OCI-LY3 (cell line): ENCODE data around the gene RBM28.

Experiments
- EZH2phosphoT487 ChIP-seq: fragments of 200-600 bp; shearing (Covaris generic); IDR thresholded peaks from 2 replicates; pipeline ENCODE4 v1.6.1; 2018; ENCODE audit warnings: antibody characterized with exemption, mixed run types, low read depth
- TF ChIP-seq, protein P1 (sequence below): fragments of 200-600, 300-600 bp; sonication (generic); IDR thresholded peaks from 2 replicates; pipeline ENCODE4 v1.5.1; 2014; ENCODE audit warnings: antibody characterized with exemption, low read length, low read depth

DNA sequence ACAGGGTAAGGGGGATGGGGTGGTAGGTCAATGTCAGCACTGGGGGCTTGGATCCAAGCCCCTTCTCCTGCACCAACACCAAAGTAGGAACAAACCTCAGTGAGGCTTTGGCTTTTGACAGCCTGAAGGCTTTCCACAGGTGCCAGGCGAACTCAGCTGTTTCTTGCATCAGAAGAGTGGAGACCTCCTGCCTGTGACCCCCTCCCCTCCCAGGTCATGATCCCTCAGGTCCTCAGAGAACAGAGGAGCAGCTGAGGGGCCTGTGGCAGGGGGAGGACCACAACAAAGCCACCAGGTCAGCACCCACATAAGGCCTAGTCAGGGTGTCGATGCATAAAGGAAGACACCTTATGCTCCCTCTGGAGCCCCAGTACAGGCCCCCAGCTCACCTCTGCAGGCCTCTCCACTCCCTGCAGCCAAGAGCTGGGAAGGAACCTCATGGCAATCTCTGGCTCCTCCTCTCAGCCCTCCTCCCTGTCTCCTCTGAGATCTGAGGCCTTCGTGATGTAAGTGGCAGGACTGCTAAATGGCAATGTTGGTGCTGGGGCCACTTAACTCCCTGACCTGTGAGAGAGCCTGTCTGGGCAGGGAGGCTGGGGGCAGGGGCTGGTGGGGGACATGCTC lies 36.9 kb upstream of the RBM28 start:
- TF ChIP-seq, protein P1, sequence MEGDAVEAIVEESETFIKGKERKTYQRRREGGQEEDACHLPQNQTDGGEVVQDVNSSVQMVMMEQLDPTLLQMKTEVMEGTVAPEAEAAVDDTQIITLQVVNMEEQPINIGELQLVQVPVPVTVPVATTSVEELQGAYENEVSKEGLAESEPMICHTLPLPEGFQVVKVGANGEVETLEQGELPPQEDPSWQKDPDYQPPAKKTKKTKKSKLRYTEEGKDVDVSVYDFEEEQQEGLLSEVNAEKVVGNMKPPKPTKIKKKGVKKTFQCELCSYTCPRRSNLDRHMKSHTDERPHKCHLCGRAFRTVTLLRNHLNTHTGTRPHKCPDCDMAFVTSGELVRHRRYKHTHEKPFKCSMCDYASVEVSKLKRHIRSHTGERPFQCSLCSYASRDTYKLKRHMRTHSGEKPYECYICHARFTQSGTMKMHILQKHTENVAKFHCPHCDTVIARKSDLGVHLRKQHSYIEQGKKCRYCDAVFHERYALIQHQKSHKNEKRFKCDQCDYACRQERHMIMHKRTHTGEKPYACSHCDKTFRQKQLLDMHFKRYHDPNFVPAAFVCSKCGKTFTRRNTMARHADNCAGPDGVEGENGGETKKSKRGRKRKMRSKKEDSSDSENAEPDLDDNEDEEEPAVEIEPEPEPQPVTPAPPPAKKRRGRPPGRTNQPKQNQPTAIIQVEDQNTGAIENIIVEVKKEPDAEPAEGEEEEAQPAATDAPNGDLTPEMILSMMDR = no peak
- no peak for TF ChIP-seq EZH2phosphoT487
